Progenitor cell of endocrine pancreas (in vitro differentiated cells): ENCODE results near the gene MAP3K14. TPM values are rescaled to one million over a fixed set of nuclear protein-coding genes. Genes with fewer than 3 reads are reported as not detected.

Source experiments
- DNase-seq: peaks from one replicate; pipeline ENCODE4 v3.0.0; 2021; ENCODE audit warnings: low spot score; ENCODE audit not compliant: unreplicated experiment
- H3K27ac Mint-ChIP-seq: 2 replicates; pipeline ENCODE4 v1.8.0; 2021; ENCODE audit warnings: mild to moderate bottlenecking, moderate library complexity, mixed read lengths
- H3K27me3 Mint-ChIP-seq: 2 replicates; pipeline ENCODE4 v1.8.0; 2021; ENCODE audit warnings: mixed read lengths
- H3K36me3 Mint-ChIP-seq: 2 replicates; pipeline ENCODE4 v1.8.0; 2022; ENCODE audit warnings: mixed read lengths; ENCODE audit not compliant: insufficient read depth
- H3K4me1 Mint-ChIP-seq: 2 replicates; pipeline ENCODE4 v1.8.0; 2021; ENCODE audit warnings: low read depth, mixed read lengths
- H3K4me3 Mint-ChIP-seq: 2 replicates; pipeline ENCODE4 v1.8.0; 2021; ENCODE audit warnings: low read depth, mild to moderate bottlenecking, moderate library complexity, mixed read lengths
- H3K9me3 Mint-ChIP-seq: 2 replicates; pipeline ENCODE4 v1.8.0; 2021; ENCODE audit warnings: low read depth, mixed read lengths
- CTCF ChIP-seq: fragments of 200-600 bp; sonication (generic); IDR thresholded peaks from one replicate; pipeline ENCODE4 v1.5.0; 2021; ENCODE audit warnings: antibody characterized with exemption, mild to moderate bottlenecking; ENCODE audit not compliant: unreplicated experiment
- total RNA-seq: library from RNA; stranded (reverse); gene quantifications from 2 replicates; pipeline ENCODE4 v1.2.1, GENCODE V29; 2021

MAP3K14 gene
- total RNA-seq, 1 donor from 2014 or later = 7.8 TPM

GRCh38 chr17:45232514-45233422 is 84.1 kb downstream of the MAP3K14 start:
- H3K9me3 Mint-ChIP-seq = no peaks in the 10 kb centered on the region
- no peak for TF ChIP-seq CTCF
- H3K4me1 Mint-ChIP-seq = no peaks in the 10 kb centered on the region
- no peak for DNase-seq
- H3K27me3 Mint-ChIP-seq = peaks cover 56% of the 10 kb centered on the region
- no peak overlapping the region for H3K4me3 Mint-ChIP-seq
- H3K36me3 Mint-ChIP-seq = no peaks in the 10 kb centered on the region
- no peak overlapping the region for H3K27ac Mint-ChIP-seq

GRCh38 chr17:45231481-45232116 is 85.2 kb downstream of the MAP3K14 start:
- no peak for DNase-seq
- Mint-ChIP-seq H3K36me3 (no peaks in the 10 kb centered on the region), H3K27ac (no peak overlapping the region), H3K4me3 (no peak overlapping the region), H3K4me1 (no peaks in the 10 kb centered on the region), H3K9me3 (no peaks in the 10 kb centered on the region), H3K27me3 (peaks cover 51% of the 10 kb centered on the region)
- TF ChIP-seq CTCF = peak; percentile 55

- Mint-ChIP-seq H3K4me1 (no peaks in the 10 kb centered on the region), H3K27me3 (peaks cover 55% of the 10 kb centered on the region), H3K4me3 (no peak overlapping the region), H3K9me3 (no peaks in the 10 kb centered on the region), H3K27ac (no peak overlapping the region), H3K36me3 (no peaks in the 10 kb centered on the region)
- no peak for TF ChIP-seq CTCF
- DNase-seq = no peak
Measured at GRCh38 chr17:45230787-45231480, 85.9 kb downstream of the MAP3K14 start.

GRCh38 chr17:45230410-45230786 is 86.4 kb downstream of the MAP3K14 start:
- H3K27ac Mint-ChIP-seq = no peak overlapping the region
- no peak for TF ChIP-seq CTCF
- DNase-seq = no peak
- peaks cover 55% of the 10 kb centered on the region for H3K27me3 Mint-ChIP-seq
- H3K36me3 Mint-ChIP-seq = no peaks in the 10 kb centered on the region
- no peaks in the 10 kb centered on the region for H3K9me3 Mint-ChIP-seq
- no peak overlapping the region for H3K4me3 Mint-ChIP-seq
- no peaks in the 10 kb centered on the region for H3K4me1 Mint-ChIP-seq

GRCh38 chr17:45229681-45230409 is 87.0 kb downstream of the MAP3K14 start:
- peaks cover 55% of the 10 kb centered on the region for H3K27me3 Mint-ChIP-seq
- no peaks in the 10 kb centered on the region for H3K4me1 Mint-ChIP-seq
- H3K9me3 Mint-ChIP-seq = no peaks in the 10 kb centered on the region
- no peak overlapping the region for H3K27ac Mint-ChIP-seq
- no peaks in the 10 kb centered on the region for H3K36me3 Mint-ChIP-seq
- DNase-seq = no peak
- no peak for TF ChIP-seq CTCF
- H3K4me3 Mint-ChIP-seq = no peak overlapping the region
